Sigmoid colon (tissue), 7 donors: ENCODE measurements around the gene SH2D2A. TPM values are rescaled to one million over a fixed set of nuclear protein-coding genes. Genes with fewer than 3 reads are reported as not detected.

Source experiments
- DNase-seq: peaks from one replicate; pipeline ENCODE4 v3.0.0-alpha.2; 2019
- H3K27ac ChIP-seq, 4 donors: fragments of 200-600 bp; sonication (generic); one replicate each; pipeline ENCODE4 v1.5.1; 2016 to 2019; ENCODE audit warnings: mild to moderate bottlenecking in 1 of 4
- H3K27me3 ChIP-seq, 3 donors: fragments of 200-600 bp; sonication (generic); one replicate each; pipeline ENCODE4 v1.5.1; 2019; ENCODE audit warnings: mild to moderate bottlenecking in 1 of 3
- H3K36me3 ChIP-seq, 4 donors: fragments of 200-600 bp; sonication (generic); one replicate each; pipeline ENCODE4 v1.5.1; 2016 to 2019
- H3K4me1 ChIP-seq, 4 donors: fragments of 200-600 bp; sonication (generic); one replicate each; pipeline ENCODE4 v1.5.1; 2017 to 2019
- H3K4me3 ChIP-seq, 4 donors: fragments of 200-600 bp; sonication (generic); one replicate each; pipeline ENCODE4 v1.5.1; 2017 to 2019; ENCODE audit warnings: mild to moderate bottlenecking in 2 of 4, moderate library complexity in 1 of 4
- H3K9me3 ChIP-seq, 4 donors: fragments of 200-600 bp in 3 of 4; sonication (generic) in 3 of 4; one replicate each; pipeline versions ENCODE4 v1.5.1 to v1.6.1; 2013 to 2019
- CTCF ChIP-seq, 4 experiments: fragments of 450-650 bp in 3 of 4; fragments of 200-600 bp in 1 of 4; IDR thresholded peaks; one replicate each; pipeline ENCODE4 v1.5.1; 2016 to 2019; ENCODE audit warnings: antibody characterized with exemption in 4 of 4, mild to moderate bottlenecking in 3 of 4, moderate library complexity in 2 of 4
- EP300 ChIP-seq, 4 donors: sonication (generic); formaldehyde crosslinking; IDR thresholded peaks; one replicate each; pipeline ENCODE4 v1.6.1; 2017; ENCODE audit warnings: antibody characterized with exemption in 4 of 4
- POLR2A ChIP-seq, 2 donors: fragments of 450-650 bp; IDR thresholded peaks; one replicate each; pipeline ENCODE4 v1.6.1; 2016; ENCODE audit warnings: antibody characterized with exemption in 2 of 2, mild to moderate bottlenecking in 2 of 2, moderate library complexity in 2 of 2
- POLR2AphosphoS5 ChIP-seq, 4 donors: sonication (generic); formaldehyde crosslinking; IDR thresholded peaks; one replicate each; pipeline ENCODE4 v1.6.1; 2017; ENCODE audit warnings: antibody characterized with exemption in 4 of 4
- WGBS, 2 donors: extraction: QIAGEN DNeasy Blood & Tissue Kit; methylation state at CpG; one replicate each; pipeline ENCODE4 v1.1.7; 2013; 5-methylcytosine and 5-hydroxymethylcytosine counted together
- intact Hi-C: fragments of 100-400 bp; cut with DNase I; formaldehyde crosslinking; loops from one replicate; pipeline ENCODE4 v1.15.1; 2023
- polyA plus RNA-seq, 3 donors: library from polyadenylated mRNA; stranded (reverse); fragments of 200-250 nt; gene quantifications; one replicate each; pipeline ENCODE4 v1.2.3, GENCODE V29; 2013
- total RNA-seq, 4 donors: library from RNA; depleted of rRNA; stranded (reverse); fragments of >200 nt; gene quantifications; one replicate each; pipeline ENCODE4 v1.1.0, GENCODE V29; 2016
- donor health status: healthy with polysubstance abuse.
- donor health status: Bipolar disorder and iron deficiency.
- donor health status: healthy.

Gene SH2D2A
- total and polyA plus RNA-seq, 7 donors, result 0.69 to 8.2 (median 3.3) TPM

GRCh38 chr1:156821801-156822200 lies 5.2 kb upstream of the SH2D2A start:
- Histone ChIP-seq H3K9me3 (no peaks in the 10 kb centered on the region), H3K4me1 (no peaks in the 10 kb centered on the region), H3K36me3 (no peaks in the 10 kb centered on the region), H3K4me3 (no peak overlapping the region), H3K27ac (no peak overlapping the region), H3K27me3 (no peaks in the 10 kb centered on the region)
- 75 to 77% methylated on average over 4 of the region's 4 CpGs for WGBS, 2 donors
- no peak for DNase-seq
- TF ChIP-seq POLR2AphosphoS5 (IDR thresholded peaks at IDR 0.05) (no peak), CTCF (IDR thresholded peaks at IDR 0.05) (no peak), POLR2A (IDR thresholded peaks at IDR 0.05) (no peak), EP300 (IDR thresholded peaks at IDR 0.05) (no peak)
- intact Hi-C loops, result no loop called here

- H3K4me1 ChIP-seq, result peaks cover 0 to 17% (median 13%) of the 10 kb centered on the region in 4 donors
- no peaks in the 10 kb centered on the region for H3K9me3 ChIP-seq
- H3K36me3 ChIP-seq, result no peaks in the 10 kb centered on the region
- H3K27ac ChIP-seq, result peak overlapping the region; percentile 57 to 72 (median 61)
- intact Hi-C loops, result no loop called here
- TF ChIP-seq POLR2AphosphoS5 (IDR thresholded peaks at IDR 0.05) (no peak), CTCF (IDR thresholded peaks at IDR 0.05) (no peak), EP300 (IDR thresholded peaks at IDR 0.05) (no peak), POLR2A (IDR thresholded peaks at IDR 0.05) (no peak)
- peak overlapping the region in 3 of 4 donors; percentile 22 to 36 (median 30) for H3K4me3 ChIP-seq
- H3K27me3 ChIP-seq, result peaks cover 0 to 16% (median 0%) of the 10 kb centered on the region in 3 donors
- no peak for DNase-seq
- 68 to 75% methylated on average over 10 of the region's 10 CpGs for WGBS, 2 donors
These were observed 656 bp downstream of the SH2D2A start for GRCh38 chr1:156815961-156816422.

GRCh38 chr1:156815307-156815826 lies 1.3 kb downstream of the SH2D2A start:
- peak; percentile 41 to 72 (median 56) for TF ChIP-seq POLR2AphosphoS5 (IDR thresholded peaks at IDR 0.05)
- TF ChIP-seq CTCF (IDR thresholded peaks at IDR 0.05), result no peak
- no peak for TF ChIP-seq EP300 (IDR thresholded peaks at IDR 0.05)
- TF ChIP-seq POLR2A (IDR thresholded peaks at IDR 0.05), result no peak
- peaks cover 0 to 16% (median 0%) of the 10 kb centered on the region in 3 donors for H3K27me3 ChIP-seq
- peaks cover 0 to 17% (median 13%) of the 10 kb centered on the region in 4 donors for H3K4me1 ChIP-seq
- H3K36me3 ChIP-seq, result no peaks in the 10 kb centered on the region
- H3K27ac ChIP-seq, result peak overlapping the region; percentile 57 to 77 (median 63)
- no peaks in the 10 kb centered on the region for H3K9me3 ChIP-seq
- peak overlapping the region in 3 of 4 donors; percentile 22 to 36 (median 30) for H3K4me3 ChIP-seq
- intact Hi-C loops, result no loop called here
- 68% methylated on average over 5 of the region's 5 CpGs for WGBS, 2 donors
- peak; percentile 92 for DNase-seq

- TF ChIP-seq POLR2AphosphoS5 (IDR thresholded peaks at IDR 0.05) (no peak), CTCF (IDR thresholded peaks at IDR 0.05) (no peak), EP300 (IDR thresholded peaks at IDR 0.05) (no peak), POLR2A (IDR thresholded peaks at IDR 0.05) (no peak)
- peaks cover 0 to 16% (median 0%) of the 10 kb centered on the region in 3 donors for H3K27me3 ChIP-seq
- no peak for DNase-seq
- no peaks in the 10 kb centered on the region for H3K9me3 ChIP-seq
- intact Hi-C loops, result no loop called here
- WGBS, 2 donors, result 84 to 86% methylated on average over 7 of the region's 7 CpGs
- H3K4me1 ChIP-seq, result peaks cover 0 to 17% (median 13%) of the 10 kb centered on the region in 4 donors
- H3K36me3 ChIP-seq, result no peaks in the 10 kb centered on the region
- peak overlapping the region; percentile 57 to 77 (median 63) for H3K27ac ChIP-seq
- H3K4me3 ChIP-seq, result peak overlapping the region in 2 of 4 donors; percentile 52 to 54
These were observed 1.9 kb downstream of the SH2D2A start for GRCh38 chr1:156814571-156815260.
